GM10248 (cell line): ENCODE measurements around the gene C10orf90.

Source experiments
- CTCF ChIA-PET: fragments of 300-600 bp; sonication (Branson Sonifier 250); formaldehyde crosslinking; extraction: SDS; loops from one replicate; lab custom pipeline; 2021; ENCODE audit warnings: antibody characterized with exemption; lab: Yijun Ruan, JAX
- POLR2A ChIA-PET: fragments of 350-650 bp; sonication (Branson Sonifier 250); formaldehyde crosslinking; extraction: SDS; loops from one replicate; lab custom pipeline; 2020; ENCODE audit warnings: antibody characterized with exemption; lab: Yijun Ruan, JAX
- DNase-seq: peaks from one replicate; pipeline ENCODE4 v3.0.0; 2012; ENCODE audit errors: extremely low spot score
- TF ChIP-seq, protein P1 (sequence below): IDR thresholded peaks from 2 replicates; pipeline ENCODE4 v1.5.1; 2012; ENCODE audit warnings: mild to moderate bottlenecking, low read depth; ENCODE audit errors: extremely low read depth, missing control alignments, control extremely low read depth

The C10orf90 gene

DNA sequence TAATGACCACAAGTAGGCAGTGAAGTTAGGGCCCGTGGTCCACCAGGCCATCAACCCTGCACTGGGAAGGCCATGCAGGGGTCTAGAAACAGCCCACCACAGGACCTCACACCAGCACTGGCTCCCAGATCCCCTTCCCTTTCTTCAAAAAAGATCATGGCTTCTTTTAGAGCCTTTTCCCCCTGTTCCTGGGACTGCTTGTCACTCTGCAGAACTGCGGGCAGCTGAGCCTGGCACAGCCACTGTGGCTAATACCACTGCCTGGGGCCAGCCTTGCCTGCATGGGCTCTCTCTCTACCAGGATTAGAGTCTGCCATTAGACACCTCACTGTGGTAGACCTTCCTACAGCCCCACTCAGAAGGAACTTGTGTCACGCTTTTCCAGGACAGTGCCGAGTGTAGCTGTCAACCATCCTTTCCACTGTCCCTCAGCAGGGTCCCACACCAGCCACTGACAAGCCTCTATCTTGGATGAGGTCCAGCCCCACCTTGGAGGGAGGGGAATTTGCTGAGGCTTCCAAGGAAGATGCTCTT lies 19.0 kb upstream of the C10orf90 start:
- TF ChIP-seq, protein P1, sequence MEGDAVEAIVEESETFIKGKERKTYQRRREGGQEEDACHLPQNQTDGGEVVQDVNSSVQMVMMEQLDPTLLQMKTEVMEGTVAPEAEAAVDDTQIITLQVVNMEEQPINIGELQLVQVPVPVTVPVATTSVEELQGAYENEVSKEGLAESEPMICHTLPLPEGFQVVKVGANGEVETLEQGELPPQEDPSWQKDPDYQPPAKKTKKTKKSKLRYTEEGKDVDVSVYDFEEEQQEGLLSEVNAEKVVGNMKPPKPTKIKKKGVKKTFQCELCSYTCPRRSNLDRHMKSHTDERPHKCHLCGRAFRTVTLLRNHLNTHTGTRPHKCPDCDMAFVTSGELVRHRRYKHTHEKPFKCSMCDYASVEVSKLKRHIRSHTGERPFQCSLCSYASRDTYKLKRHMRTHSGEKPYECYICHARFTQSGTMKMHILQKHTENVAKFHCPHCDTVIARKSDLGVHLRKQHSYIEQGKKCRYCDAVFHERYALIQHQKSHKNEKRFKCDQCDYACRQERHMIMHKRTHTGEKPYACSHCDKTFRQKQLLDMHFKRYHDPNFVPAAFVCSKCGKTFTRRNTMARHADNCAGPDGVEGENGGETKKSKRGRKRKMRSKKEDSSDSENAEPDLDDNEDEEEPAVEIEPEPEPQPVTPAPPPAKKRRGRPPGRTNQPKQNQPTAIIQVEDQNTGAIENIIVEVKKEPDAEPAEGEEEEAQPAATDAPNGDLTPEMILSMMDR, result no peak
- CTCF ChIA-PET, result no interaction called here
- DNase-seq, result no peak
- POLR2A ChIA-PET, result no interaction called here

- TF ChIP-seq, protein P1, result no peak
- ChIA-PET POLR2A (no interaction called here), CTCF (no interaction called here)
- no peak for DNase-seq
Measured at GRCh38 chr10:126687121-126687606, 16.7 kb upstream of the C10orf90 start.

DNA sequence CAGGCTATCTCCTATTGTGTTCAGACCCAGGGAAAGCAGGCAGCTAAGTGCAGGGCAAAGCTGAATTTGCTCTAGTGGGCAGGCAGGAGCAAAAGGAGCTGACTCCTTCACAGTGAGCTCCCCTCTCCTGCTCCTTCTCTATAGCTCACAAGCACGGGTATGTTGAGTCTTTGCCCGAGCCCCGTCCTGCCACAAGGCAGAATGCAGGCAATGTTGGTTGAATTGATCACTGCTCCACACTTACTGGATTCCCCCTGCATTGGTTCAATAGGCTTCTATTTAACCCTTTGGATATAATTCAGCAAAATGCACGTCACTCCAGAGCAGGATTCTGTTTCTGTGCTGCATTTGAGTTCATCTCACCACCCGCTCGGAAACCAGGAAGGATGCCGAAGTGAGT lies 16.2 kb upstream of the C10orf90 start:
- no peak for DNase-seq
- POLR2A ChIA-PET, result no interaction called here
- CTCF ChIA-PET, result no interaction called here
- TF ChIP-seq, protein P1, result no peak

DNA sequence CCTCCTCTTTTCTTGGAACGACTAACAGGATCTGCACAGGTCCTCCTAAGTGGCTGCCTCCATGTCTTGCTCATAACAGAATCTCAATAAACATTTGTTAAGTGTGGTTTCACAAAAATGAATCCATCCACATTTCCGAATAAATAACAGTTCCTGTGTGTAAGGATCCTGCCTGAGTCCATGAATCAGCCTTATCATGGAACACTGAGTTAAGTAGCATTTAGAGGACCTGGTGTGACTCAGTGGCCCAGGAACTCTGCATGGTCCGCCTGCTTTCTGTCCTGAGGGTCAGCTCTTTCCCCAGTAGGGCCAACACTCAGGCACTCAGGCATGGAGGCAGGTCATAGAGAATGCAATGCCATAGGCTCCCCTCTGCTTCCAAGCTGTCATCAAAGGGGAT lies 15.8 kb upstream of the C10orf90 start:
- POLR2A ChIA-PET, result no interaction called here
- TF ChIP-seq, protein P1, result no peak
- CTCF ChIA-PET, result no interaction called here
- no peak for DNase-seq

GRCh38 chr10:126685756-126686155 lies 15.3 kb upstream of the C10orf90 start:
- DNase-seq, result no peak
- POLR2A ChIA-PET, result no interaction called here
- CTCF ChIA-PET, result no interaction called here
- TF ChIP-seq, protein P1, result no peak

DNA sequence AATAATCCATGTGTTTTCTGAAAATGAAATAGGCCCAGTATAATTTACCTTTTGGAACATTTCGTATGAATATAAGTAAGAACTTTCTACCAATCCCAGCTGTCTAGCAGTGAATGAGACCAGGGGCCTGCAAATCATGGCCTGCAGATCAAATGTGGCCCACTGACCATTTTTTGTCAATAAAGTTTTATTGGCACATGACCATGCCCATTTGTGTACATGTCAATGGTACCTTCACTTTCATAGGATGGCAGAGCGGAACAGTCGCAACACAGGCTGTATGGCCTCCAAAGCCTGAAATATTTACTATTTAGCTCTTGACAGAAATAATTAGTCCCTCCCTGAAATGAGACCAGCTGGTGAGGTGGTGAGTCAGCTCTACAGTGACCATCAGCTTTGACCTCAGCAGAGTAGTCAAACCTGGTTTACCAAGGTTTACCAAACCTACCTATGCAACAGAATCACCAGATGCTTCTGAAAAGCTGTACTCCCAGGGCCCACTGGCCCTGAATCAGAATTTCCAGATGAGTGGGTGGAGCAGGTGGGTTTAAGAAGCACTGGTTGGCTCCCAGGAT lies 13.8 kb upstream of the C10orf90 start:
- CTCF ChIA-PET, result no interaction called here
- POLR2A ChIA-PET, result no interaction called here
- TF ChIP-seq, protein P1, result no peak
- DNase-seq, result no peak

- no peak for DNase-seq
- ChIA-PET POLR2A (no interaction called here), CTCF (no interaction called here)
- TF ChIP-seq, protein P1, result no peak
Measured at GRCh38 chr10:126683466-126683865, 13.0 kb upstream of the C10orf90 start.
